Measurements from ENCODE around the gene UROS. TPM values are rescaled to one million over a fixed set of nuclear protein-coding genes. Genes with fewer than 3 reads are reported as not detected.

UROS gene
- total RNA-seq, 1 donor from 2014 or later = 82.5 TPM

DNA sequence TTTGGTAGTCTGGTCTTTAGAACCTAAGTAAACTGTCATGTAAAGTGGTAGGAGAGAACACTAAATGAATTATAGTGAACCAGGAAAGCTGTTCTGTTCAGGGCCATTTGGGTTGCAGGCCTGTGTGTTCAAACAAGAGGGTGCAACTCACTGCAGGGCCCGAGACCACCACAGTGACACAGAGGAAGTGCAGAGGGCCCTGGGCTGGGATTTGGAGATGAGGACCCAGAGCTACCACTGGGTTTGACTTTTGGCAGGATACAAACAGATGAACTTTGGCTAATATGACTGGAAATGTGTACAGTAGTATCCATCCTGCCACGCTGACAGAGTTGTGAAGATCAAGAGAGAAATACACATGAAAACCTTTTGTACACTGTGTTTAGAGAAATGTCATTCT, 57.2 kb downstream of the UROS start:
- H3K4me3 ChIP-seq (ENCODE audit: low read depth, low read length) = no peak overlapping the region
- H3K36me3 ChIP-seq (ENCODE audit: control insufficient read depth, insufficient read depth, low read length) = peaks cover 1% of the 10 kb centered on the region
- no peaks in the 10 kb centered on the region for H3K27me3 ChIP-seq (ENCODE audit: control insufficient read depth, insufficient read depth, low read length)
- no peak for DNase-seq (ENCODE audit: low read depth)
- TF ChIP-seq, protein P1, sequence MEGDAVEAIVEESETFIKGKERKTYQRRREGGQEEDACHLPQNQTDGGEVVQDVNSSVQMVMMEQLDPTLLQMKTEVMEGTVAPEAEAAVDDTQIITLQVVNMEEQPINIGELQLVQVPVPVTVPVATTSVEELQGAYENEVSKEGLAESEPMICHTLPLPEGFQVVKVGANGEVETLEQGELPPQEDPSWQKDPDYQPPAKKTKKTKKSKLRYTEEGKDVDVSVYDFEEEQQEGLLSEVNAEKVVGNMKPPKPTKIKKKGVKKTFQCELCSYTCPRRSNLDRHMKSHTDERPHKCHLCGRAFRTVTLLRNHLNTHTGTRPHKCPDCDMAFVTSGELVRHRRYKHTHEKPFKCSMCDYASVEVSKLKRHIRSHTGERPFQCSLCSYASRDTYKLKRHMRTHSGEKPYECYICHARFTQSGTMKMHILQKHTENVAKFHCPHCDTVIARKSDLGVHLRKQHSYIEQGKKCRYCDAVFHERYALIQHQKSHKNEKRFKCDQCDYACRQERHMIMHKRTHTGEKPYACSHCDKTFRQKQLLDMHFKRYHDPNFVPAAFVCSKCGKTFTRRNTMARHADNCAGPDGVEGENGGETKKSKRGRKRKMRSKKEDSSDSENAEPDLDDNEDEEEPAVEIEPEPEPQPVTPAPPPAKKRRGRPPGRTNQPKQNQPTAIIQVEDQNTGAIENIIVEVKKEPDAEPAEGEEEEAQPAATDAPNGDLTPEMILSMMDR (IDR thresholded peaks at IDR 0.05; ENCODE audit: insufficient read depth, low read length, poor library complexity, severe bottlenecking) = no peak

DNA sequence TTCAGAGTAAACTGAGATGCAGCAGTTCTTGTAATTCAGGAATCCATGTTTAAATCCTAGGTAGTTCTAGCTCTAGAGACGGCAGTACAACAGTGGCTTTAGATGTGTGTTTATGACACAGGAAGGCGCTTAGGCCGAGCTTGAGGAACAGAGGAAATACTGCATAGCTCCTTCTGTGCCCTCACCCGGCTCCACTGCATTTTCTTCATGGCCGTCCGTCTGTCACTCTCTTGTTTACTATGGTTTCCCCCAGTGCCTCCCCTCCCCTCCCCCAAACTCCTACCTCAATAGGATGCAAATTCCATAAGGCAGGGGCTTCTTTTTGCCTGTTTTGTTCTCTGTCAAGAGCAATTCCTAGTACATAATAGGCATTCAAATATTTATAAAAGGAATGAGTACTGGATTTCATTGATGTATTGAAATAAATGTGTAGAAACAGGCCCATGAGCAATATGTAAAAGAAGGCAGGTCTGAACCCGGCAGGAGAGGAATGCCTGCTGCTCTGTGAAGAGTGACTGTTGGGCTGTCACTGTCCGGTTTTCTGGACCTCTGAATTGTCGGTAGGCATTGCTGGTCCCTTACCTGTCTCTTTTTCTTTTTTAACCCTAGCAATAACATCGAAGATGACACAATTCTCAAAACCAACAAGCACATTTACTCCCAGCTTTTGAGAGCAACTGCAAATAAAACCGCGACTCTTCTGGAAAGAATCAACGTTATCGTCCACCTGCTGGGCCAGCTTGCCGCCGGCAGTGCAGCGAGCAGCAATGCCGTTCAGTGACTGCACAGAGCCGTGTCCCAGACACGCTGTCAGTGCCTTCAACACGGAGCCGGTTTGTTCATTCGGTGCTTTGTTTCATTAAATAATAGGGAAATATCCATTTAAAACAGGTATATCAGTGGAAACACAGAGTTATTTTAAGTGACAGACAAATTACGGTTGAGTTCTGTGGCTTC, 60.1 kb downstream of the UROS start:
- Histone ChIP-seq H3K36me3 (ENCODE audit: control insufficient read depth, insufficient read depth, low read length) (peaks cover 1% of the 10 kb centered on the region), H3K27me3 (ENCODE audit: control insufficient read depth, insufficient read depth, low read length) (no peaks in the 10 kb centered on the region), H3K4me3 (ENCODE audit: low read depth, low read length) (no peak overlapping the region)
- no peak for DNase-seq (ENCODE audit: low read depth)
- TF ChIP-seq, protein P1 (IDR thresholded peaks at IDR 0.05; ENCODE audit: insufficient read depth, low read length, poor library complexity, severe bottlenecking) = no peak

DNA sequence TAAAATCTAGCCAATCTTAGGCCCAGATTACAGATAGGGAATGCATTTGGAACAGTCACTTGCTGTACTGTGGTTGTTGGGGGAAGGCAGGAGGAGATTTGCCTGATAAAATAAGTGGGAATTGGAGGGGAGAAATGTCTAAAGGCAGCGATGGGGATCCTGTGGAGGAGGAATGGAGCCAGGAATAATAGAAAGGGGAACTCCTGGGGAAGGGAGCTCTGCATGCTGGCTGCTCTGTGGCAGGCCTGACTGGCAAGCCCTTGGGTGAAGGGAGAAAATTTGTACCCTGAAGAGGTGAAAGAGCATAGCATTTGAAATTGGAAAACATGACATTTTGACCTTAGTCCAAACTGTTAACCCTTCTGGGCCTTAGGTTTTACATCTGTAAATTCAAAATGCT, 61.1 kb downstream of the UROS start:
- no peak overlapping the region for H3K4me3 ChIP-seq (ENCODE audit: low read depth, low read length)
- TF ChIP-seq, protein P1 (IDR thresholded peaks at IDR 0.05; ENCODE audit: insufficient read depth, low read length, poor library complexity, severe bottlenecking) = no peak
- no peak for DNase-seq (ENCODE audit: low read depth)
- H3K36me3 ChIP-seq (ENCODE audit: control insufficient read depth, insufficient read depth, low read length) = peaks cover 1% of the 10 kb centered on the region
- no peaks in the 10 kb centered on the region for H3K27me3 ChIP-seq (ENCODE audit: control insufficient read depth, insufficient read depth, low read length)

DNA sequence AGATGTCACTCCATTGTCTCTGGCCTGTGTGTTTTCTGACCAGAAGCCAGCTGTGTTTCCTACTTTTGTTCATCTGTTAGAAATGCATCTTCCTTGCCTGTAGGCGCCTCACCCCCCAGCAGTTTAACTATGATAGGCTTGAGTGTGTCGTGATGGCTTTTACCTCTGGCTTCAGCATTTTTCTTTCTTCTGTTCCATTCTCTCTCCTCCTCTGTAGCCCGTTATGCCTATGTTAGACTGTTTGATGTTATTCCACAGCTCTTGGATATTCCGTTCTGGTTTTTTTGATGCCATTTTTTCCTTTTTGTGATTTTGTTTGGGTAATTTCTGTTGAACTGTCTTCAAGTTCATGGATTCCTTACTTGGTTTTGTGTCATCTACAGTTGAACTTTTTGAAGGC, 65.3 kb downstream of the UROS start:
- TF ChIP-seq, protein P1 (IDR thresholded peaks at IDR 0.05; ENCODE audit: insufficient read depth, low read length, poor library complexity, severe bottlenecking) = no peak
- no peaks in the 10 kb centered on the region for H3K27me3 ChIP-seq (ENCODE audit: control insufficient read depth, insufficient read depth, low read length)
- H3K36me3 ChIP-seq (ENCODE audit: control insufficient read depth, insufficient read depth, low read length) = peaks cover 1% of the 10 kb centered on the region
- no peak overlapping the region for H3K4me3 ChIP-seq (ENCODE audit: low read depth, low read length)
- no peak for DNase-seq (ENCODE audit: low read depth)

DNA sequence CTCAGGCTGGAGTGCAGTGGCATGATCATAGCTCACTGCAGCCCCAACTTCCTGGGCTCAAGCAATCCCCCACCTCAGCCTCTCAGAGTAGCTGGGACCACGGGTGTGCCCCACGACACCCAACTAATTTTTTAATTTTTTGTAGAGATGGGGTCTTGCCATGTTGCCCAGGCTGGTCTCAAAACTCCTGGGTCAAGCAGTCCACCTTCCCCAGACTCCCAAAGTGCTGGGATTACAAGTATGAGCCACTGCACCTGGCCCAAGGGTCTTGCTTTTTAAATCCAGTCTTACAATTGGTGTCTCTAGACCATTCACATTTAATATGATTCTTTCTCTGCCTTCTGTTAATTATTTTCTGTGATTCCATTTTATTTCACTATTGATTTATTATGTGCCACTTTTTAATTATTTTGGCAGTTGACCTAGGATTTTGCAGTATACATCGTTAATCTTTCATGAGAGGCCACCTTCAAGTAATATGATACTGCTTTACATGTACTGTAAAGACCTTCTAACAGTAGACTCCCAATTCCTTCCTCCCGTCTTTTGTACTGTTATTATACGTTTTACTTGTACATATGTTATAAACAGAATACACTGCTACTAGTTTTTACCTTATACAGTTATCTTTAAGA, 66.1 kb downstream of the UROS start:
- TF ChIP-seq, protein P1 (IDR thresholded peaks at IDR 0.05; ENCODE audit: insufficient read depth, low read length, poor library complexity, severe bottlenecking) = no peak
- H3K36me3 ChIP-seq (ENCODE audit: control insufficient read depth, insufficient read depth, low read length) = no peaks in the 10 kb centered on the region

More for the DNA sequence above, 66.1 kb downstream of the UROS start:
- DNase-seq (ENCODE audit: low read depth) = no peak
- Histone ChIP-seq H3K4me3 (ENCODE audit: low read depth, low read length) (no peak overlapping the region), H3K27me3 (ENCODE audit: control insufficient read depth, insufficient read depth, low read length) (no peaks in the 10 kb centered on the region)
